Left colon (tissue), 2 donors: ENCODE measurements around the gene TSGA10. TPM values are rescaled to one million over a fixed set of nuclear protein-coding genes. Genes with fewer than 3 reads are reported as not detected.
"Not testable (repeated sequence)": the region's sequence is repeated elsewhere in the genome, so short reads cannot be mapped to it uniquely, and the experiment has no call there.

Experiments
- ATAC-seq: fragments of 200-7000 bp; cut with Tn5 transposase; one replicate; pipeline ENCODE4 v1.9.1; 2020; ENCODE audit warnings: mild to moderate bottlenecking, moderate library complexity
- DNase-seq, 2 donors: peaks; one replicate each; pipeline ENCODE4 v3.0.0-alpha.2; 2020
- intact Hi-C, 2 donors: fragments of 100-400 bp; cut with DNase I in 1 of 2; cut with micrococcal nuclease in 1 of 2; formaldehyde crosslinking; loops; one replicate each; pipeline versions ENCODE4 v1.11.2 to v1.14.0; 2022; cut with DNase I, micrococcal nuclease
- total RNA-seq, 2 donors: library from RNA; stranded (reverse); fragmentation: NEBNext Ultra II Directional; extraction: Animal tissue kit (Norgen Biotek cat#: 25700); gene quantifications; one replicate each; pipeline ENCODE4 v1.2.1, GENCODE V29; 2021
- donor health status: DM: no; HTN: no; CAD: no.
- donor health status: DM: yes; HTN: yes; CAD: no.

The TSGA10 gene
- total RNA-seq, 2 donors from 2014 or later: 9.1 to 10.1 TPM

DNA sequence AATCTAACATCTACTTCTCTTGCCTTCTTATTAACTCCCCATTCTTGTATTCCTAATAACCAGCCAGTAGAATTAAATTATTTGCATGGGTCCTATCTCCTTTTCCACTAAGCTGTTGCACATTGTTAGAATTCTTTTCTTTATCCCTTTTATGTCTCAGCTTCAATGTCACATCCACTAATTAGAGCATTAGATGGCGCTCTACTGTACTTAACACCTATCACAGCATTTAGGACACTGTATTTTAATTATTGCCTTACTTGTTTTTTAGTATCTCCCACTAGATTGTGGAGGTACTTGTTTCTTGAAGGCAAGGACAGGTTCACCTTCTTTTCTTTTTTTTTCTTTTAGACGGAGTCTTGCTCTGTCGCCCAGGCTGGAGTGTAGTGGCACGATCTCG is 3.9 kb upstream of the TSGA10 start:
- intact Hi-C loops: no loop called here

DNA sequence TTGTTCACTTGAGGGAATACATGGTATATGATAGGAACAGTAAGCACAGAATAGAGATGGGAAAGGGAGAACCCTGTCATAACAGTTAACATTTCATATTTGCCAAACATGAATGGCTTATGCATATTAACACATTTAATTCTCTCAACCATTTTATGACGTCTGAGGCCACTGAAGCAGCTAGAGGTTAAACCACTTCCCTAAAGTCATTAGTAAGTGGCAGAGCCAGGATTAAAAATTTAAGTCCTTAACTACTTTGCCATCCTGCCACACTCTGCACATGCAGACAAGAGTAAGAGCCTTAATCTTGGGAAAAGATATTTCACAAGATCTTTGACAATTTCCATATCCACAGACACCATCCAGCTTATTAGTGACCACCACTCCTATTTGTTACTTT is 2.1 kb upstream of the TSGA10 start:
- no peak for DNase-seq
- intact Hi-C loops: no loop called here
- no peak for ATAC-seq

More for the DNA sequence above, 3.9 kb upstream of the TSGA10 start:
- ATAC-seq (no peak), DNase-seq (no peak)

DNA sequence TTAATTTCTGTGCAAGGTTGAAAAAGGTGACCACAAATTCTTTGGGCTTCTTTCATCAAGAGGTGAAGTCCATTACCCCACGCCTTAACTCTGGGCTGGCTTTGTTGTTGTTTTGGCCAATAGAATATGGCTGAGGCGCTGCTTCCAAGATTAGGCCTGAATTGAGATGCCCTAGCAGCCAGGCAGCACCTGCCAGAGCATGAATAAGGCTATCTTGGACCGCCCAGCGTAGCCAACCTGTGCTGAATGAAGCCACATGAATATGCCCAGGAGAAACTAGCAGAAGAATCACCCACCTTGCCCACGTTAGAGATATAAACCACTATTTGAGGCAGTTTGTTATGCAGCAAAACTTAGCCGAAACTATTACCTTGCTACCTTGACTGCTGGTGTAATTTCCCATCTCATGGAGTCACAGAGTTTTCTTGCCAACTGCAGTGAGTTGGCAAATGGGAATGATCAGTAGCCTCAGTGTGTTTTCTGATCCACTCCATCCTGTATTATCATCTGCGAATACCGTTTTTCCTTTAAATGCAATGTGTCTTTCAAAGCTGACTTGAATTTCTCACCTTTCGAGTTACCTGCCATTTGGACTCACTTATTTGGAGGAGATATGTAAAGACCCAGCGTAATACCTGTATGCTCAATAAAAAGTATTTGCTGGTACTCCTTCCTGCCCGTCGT is 679 bp downstream of the TSGA10 start:
- ATAC-seq (no peak), DNase-seq (peak in 1 of 2 donors; percentile 12)
- intact Hi-C loops: no loop called here

DNA sequence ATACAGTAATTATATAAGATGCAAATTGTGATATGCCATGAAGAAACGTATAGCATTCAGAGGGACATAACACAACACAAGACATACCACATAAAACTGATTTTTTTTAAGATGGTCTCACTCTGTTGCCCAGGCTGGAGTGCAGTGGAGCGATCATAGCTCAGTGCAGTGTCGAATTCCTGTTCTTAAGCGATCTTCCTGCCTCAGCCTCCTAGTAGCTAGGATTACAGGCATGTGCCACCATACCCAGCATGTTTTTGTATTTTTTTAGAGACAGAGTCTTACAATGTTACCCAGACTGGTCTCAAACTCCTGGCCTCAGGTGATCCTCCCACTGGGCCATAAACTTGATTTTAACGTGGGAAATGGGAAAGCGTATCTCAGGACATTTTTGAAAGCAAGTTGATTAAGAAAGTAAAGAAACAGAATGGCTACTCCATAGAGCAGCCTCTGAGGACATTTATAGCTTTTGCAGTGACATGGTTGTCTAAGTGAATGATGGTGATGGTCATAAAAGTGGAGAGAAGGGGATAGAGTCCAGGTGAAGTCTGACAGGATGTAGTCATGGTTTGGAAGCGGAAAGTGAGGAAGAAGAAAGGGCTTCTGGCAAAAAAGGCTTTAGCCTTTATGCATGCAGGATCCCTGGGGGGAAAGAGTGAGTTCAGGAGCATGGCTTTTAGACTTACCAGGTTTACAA is 2.4 kb downstream of the TSGA10 start:
- no peak for DNase-seq
- intact Hi-C loops: no loop called here

GRCh38 chr2:99150706-99151105 is 4.0 kb downstream of the TSGA10 start:
- no peak for DNase-seq
- ATAC-seq: no peak
- intact Hi-C loops: no loop called here

More for the DNA sequence above, 2.4 kb downstream of the TSGA10 start:
- ATAC-seq: peak; percentile 27

DNA sequence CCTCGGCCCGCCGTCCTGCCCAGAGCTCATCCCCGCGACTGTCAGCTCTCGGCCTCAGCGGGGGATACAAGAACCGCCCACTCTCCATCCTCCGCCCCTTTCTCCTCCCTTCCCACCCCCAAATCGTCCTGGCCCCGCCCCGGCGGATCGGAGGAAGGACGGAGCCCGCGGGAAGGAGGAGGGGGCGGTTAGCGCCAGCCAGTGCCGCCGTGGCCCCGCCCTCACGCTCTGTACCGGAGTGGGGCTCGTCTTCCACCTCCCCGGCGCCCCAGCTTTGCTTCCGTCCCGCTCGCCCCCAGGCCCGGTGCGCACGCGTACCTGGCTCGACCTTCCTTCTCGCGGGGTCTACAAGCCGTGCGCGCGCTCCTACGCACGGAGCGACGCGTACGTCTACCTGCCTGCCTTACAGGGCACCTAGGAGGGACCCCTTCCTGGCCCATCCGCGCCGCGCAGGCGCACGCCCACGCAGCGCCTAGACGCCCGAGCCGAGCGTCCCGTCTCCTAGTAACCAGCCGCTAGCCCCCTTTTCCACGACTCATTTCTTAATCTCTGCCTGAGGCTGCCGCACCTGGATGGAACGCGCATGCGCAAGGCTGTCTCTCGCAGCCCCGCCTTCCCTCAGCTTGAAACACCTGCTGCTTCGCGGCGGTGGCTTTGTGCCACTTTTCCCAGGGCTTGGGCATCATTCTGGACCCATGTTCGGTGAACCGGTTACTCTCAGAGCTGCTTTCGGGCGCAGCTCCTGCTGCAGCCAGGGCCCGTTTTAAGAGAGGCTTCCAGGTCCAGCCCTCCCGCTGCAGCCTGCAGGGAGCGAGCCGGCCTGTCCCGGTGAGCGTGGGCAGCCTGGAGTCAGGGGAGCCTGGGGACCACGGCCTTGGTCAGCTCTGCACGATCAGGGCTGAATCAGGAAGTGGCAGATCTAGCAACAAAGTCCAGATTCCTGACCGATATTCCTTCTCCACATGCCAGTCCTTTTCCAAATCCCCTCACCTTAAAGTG is 13.3 kb downstream of the TSGA10 start, which contains the start of gene C2orf15:
TSS of gene C2orf15 (plus strand) at position 598 of the 999 bp plus-strand sequence. CDS start 8,852 bp downstream, outside the sequence.
- intact Hi-C loops: loop anchor here in 1 of 2 donors (5.0 kb wide), 1 partner anchor 41 kb away; the partner anchor contains the start of genes MITD1 and MRPL30
- peak; percentile 91 for ATAC-seq
- peak; percentile 96 to 98 for DNase-seq

DNA sequence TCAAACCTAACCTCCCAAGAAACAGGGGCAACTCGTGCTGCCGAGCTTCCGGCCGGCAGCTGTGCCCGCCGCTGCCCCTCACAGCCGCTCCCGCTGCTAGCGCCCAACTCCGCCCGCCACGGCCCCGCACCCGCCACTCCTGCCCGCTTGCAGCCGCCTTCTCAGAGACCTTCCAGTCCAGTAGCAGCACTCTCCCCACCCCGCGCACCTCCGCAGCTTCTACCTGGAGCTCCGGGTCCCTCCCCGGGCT is 14.0 kb downstream of the TSGA10 start:
- ATAC-seq: no peak
- intact Hi-C loops: loop anchor here in 1 of 2 donors (5.0 kb wide), 1 partner anchor 42 kb away; the partner anchor contains the start of genes MITD1 and MRPL30

DNA sequence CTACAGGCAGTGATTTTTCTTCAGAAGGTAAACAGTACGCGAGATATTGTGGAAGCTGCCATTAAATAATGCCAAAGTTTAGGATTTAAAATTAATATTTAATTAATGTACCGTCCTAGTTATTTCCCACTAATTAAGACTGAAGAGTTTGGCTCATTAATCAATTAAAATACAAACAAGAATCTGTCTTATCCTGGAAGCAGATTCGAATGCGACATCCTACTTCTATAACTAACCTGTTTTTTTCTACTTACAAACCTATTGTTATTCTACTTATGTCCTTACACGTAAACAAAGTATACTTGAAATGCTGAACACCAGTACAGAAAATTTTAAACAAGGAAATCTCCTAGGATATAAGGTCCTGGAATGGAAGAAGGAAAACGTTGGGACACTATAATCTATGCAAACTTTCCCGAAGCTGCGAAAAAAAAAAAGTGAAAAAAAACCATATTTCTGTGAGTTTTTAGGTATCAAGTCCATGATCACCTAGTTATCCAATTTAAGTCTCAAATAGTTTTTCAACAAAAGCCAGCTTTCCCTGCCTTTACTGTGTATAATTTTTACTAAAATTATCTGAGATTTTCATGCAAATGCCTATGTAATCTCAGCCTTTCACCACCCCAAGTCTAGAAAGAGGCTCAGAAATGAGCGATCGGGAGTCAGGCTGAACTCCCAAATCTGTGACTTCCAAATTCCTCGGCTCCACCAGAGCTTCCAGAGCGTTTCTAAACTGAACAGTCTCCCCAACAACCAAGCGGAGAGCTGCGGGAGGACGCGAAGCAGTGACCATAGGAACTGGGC is 14.5 kb downstream of the TSGA10 start:
- ATAC-seq: no peak
- intact Hi-C loops: loop anchor here in 1 of 2 donors (5.0 kb wide), 1 partner anchor 42 kb away; the partner anchor contains the start of genes MITD1 and MRPL30
- DNase-seq: no peak

More for the DNA sequence above, 14.0 kb downstream of the TSGA10 start:
- DNase-seq: no peak

- DNase-seq (no peak), ATAC-seq (no peak)
- intact Hi-C loops: no loop called here
Measured at GRCh38 chr2:99139003-99139402, 15.7 kb downstream of the TSGA10 start.

DNA sequence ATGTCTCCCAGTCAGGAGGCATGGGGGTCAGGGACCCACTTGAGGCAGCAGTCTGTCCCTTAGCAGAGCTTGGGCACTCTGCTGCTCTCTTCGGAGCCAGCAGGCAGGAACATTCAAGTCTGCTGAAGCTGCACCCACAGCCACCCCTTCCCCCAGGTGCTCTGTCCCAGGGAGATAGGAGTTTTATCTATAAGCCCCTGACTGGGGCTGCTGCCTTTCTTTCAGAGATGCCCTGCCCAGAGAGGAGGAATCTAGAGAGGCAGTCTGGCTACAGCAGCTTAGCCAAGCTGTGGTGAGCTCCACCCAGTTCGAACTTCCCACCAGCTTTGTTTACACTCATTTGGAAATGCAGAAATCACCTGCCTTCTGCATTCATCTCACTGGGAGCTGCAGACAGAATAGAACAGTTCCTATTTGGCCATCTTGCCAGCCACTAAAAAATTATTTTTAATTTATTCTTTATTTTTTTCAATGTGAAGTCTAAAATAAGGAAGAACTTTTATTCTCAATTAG is 19.6 kb downstream of the TSGA10 start:
- intact Hi-C loops, DNase-seq, ATAC-seq: not testable (repeated sequence)

DNA sequence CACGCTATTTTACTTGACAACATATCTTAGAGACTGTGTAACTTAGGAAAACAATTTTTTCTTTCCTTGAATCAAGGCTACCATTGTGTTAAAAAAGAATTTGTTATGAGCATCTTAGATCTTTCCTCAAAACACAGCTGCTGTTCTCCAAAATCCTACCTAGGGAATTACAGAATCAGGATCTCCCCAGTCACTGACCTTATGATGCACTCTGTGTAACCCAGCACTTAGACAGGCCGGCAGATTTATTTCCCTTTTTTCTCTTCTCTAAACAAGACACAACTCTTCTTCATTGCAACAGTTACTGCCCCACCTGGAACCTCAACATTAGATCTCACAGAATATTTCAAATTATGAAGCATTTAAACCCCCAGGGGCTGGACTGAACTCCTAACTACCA is 26.8 kb downstream of the TSGA10 start:
- ATAC-seq: no peak
- no peak for DNase-seq
- intact Hi-C loops: no loop called here

DNA sequence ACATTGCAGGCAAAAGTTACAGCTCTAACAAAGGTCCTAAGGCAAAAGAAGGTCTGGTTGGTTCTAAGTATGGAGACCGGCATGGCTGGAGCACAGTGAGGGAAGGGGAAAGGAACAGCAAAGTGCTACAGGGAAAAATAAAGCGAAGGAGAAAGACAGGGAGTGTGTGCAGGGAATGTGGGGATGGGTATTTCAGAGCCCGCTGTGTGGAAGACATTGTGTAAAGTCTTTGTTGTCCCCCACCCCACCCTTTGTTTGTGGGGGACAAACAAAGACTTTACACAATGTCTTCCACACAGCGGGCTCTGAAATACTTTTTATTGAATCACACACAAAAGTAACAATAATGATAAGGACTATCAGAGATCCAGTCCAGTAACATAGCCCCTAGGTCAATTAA is 42.1 kb downstream of the TSGA10 start:
- DNase-seq (no peak), ATAC-seq (no peak)
- intact Hi-C loops: no loop called here

GRCh38 chr2:99111945-99112344 is 42.8 kb downstream of the TSGA10 start:
- ATAC-seq (no peak), DNase-seq (no peak)
- intact Hi-C loops: no loop called here

DNA sequence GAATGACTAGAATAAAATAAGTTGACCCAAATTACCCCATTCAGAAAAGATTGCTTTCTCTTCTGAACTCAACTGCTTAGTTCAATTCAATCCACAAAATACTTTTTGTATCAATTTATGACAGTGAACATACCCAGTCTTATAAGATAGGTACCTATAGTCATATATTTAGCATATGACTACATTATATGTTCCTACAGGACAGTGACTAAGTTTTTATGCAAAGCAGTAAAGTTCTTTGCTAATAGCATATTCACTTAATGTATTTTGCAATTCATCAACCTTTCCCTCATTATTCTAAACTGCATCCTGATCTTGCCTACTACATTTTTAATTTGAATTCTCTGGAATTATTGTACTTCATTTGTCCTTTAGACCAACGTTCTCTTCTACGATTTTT is 43.5 kb downstream of the TSGA10 start:
- DNase-seq: no peak
- ATAC-seq: no peak
- intact Hi-C loops: no loop called here

GRCh38 chr2:99106913-99107312 is 47.8 kb downstream of the TSGA10 start:
- ATAC-seq: no peak
- intact Hi-C loops: no loop called here
- no peak for DNase-seq

- intact Hi-C loops: no loop called here
- DNase-seq (no peak), ATAC-seq (no peak)
Measured at GRCh38 chr2:99104006-99104405, 50.7 kb downstream of the TSGA10 start.

GRCh38 chr2:99101697-99102096 is 53.0 kb downstream of the TSGA10 start:
- DNase-seq: no peak

DNA sequence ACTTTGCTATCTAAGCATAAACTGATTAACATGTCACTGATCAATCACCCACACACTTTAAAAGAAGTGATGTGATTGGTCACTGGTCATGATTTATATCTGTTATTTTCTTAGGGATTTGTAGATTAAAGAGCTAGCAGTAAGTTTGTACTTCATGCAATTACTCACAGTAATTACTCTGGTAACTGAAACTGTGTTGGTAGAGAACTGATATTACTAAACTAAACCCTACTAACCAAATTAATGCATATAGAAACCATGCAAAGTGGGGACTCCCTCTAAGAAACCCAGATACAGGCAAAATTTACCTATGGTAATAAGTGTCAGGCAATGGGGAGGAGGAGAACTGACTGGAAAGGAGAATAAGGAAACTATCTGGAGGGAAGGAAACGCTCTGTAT is 58.0 kb downstream of the TSGA10 start:
- intact Hi-C loops: no loop called here
- DNase-seq: no peak
- ATAC-seq: no peak

More at GRCh38 chr2:99101697-99102096, 53.0 kb downstream of the TSGA10 start:
- intact Hi-C loops: no loop called here
- ATAC-seq: no peak
